Left ventricle myocardium inferior (tissue), 1 donor: Measurements from ENCODE around the gene CUBN. TPM values are rescaled to one million over a fixed set of nuclear protein-coding genes. Genes with fewer than 3 reads are reported as not detected.

Source experiments
- DNase-seq: peaks from one replicate; pipeline ENCODE4 v3.0.0-alpha.2; 2020
- H3K27ac ChIP-seq: fragments of 200-600 bp; replicated peaks from 2 replicates; pipeline ENCODE4 v1.8.0; 2021
- H3K27me3 ChIP-seq: fragments of 200-600 bp; 2 replicates; pipeline ENCODE4 v1.8.0; 2021; ENCODE audit warnings: low read depth
- H3K36me3 ChIP-seq: fragments of 200-600 bp; 2 replicates; pipeline ENCODE4 v1.8.0; 2021
- H3K4me1 ChIP-seq: fragments of 200-600 bp; 2 replicates; pipeline ENCODE4 v1.8.0; 2021
- H3K4me3 ChIP-seq: fragments of 200-600 bp; 2 replicates; pipeline ENCODE4 v1.8.0; 2021; ENCODE audit warnings: mild to moderate bottlenecking, moderate library complexity
- H3K9me3 ChIP-seq: fragments of 200-600 bp; replicated peaks from 2 replicates; pipeline ENCODE4 v1.8.0; 2021
- CTCF ChIP-seq: fragments of 200-600 bp; IDR thresholded peaks from 2 replicates; pipeline ENCODE4 v1.8.0; 2021; ENCODE audit warnings: antibody characterized with exemption, mild to moderate bottlenecking, borderline replicate concordance
- intact Hi-C: fragments of 100-400 bp; cut with micrococcal nuclease; formaldehyde crosslinking; loops from one replicate; pipeline ENCODE4 v1.11.0; 2022
- total RNA-seq: library from RNA; stranded (reverse); fragmentation: NEBNext Ultra II Directional; extraction: Animal tissue kit (Norgen Biotek cat#: 25700); gene quantifications from one replicate; pipeline ENCODE4 v1.2.1, GENCODE V29; 2021
- donor health status: DM: no; HTN: yes; CAD: no; lungs with severe emphysema.

Gene CUBN
- total RNA-seq, 1 donor from 2014 or later = 0.44 TPM

DNA sequence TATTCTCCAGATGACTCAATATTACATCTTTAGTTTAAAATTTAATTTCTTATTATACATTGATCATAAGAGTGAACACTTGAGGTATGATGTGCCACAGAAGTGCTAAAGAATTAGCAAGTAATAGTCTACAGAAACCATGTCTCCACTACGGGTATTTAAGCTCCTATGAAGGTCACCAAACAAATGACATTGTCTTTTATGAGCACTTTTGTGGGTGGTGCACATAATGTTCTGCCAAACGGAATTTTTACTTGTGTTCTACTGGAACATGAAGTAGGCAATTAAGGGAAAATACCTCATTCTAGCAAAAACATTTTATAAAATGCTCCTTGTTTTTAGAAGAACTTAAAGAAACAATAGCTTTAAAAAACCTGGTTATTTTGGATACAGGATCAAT, 27.4 kb upstream of the CUBN start:
- TF ChIP-seq CTCF = no peak
- Histone ChIP-seq H3K4me1 (no peaks in the 10 kb centered on the region), H3K27me3 (no peaks in the 10 kb centered on the region), H3K9me3 (no peaks in the 10 kb centered on the region), H3K27ac (no peak overlapping the region), H3K36me3 (peaks cover 4% of the 10 kb centered on the region), H3K4me3 (no peak overlapping the region)
- DNase-seq = no peak
- intact Hi-C loops = no loop called here

DNA sequence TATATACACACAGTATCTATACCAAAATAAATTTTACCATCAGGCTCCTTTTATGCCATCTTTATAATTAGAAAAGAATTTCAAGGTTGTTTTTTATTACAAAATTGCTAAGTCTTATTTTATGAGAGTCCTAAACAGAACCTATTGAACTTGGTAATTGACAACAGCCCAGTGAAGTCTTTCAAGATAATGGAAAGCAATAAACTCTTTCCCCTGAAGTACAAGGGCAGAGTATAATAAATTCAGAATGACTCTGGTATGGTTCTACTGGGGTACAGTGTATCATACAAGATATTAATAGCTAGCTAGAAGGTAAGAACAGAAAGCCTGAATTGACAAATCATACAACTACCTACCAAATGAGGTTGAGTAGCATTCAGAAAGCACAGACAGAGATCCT, 26.2 kb upstream of the CUBN start:
- intact Hi-C loops = no loop called here
- TF ChIP-seq CTCF = no peak
- no peak overlapping the region for H3K27ac ChIP-seq
- no peak overlapping the region for H3K4me3 ChIP-seq
- H3K4me1 ChIP-seq = no peaks in the 10 kb centered on the region
- no peaks in the 10 kb centered on the region for H3K9me3 ChIP-seq
- no peaks in the 10 kb centered on the region for H3K36me3 ChIP-seq
- no peak for DNase-seq
- H3K27me3 ChIP-seq = no peaks in the 10 kb centered on the region

GRCh38 chr10:17154116-17154515, 24.5 kb upstream of the CUBN start:
- TF ChIP-seq CTCF = no peak
- H3K4me1 ChIP-seq = no peaks in the 10 kb centered on the region
- no peaks in the 10 kb centered on the region for H3K36me3 ChIP-seq
- no peaks in the 10 kb centered on the region for H3K9me3 ChIP-seq
- no peak overlapping the region for H3K27ac ChIP-seq
- intact Hi-C loops = no loop called here
- no peaks in the 10 kb centered on the region for H3K27me3 ChIP-seq
- no peak overlapping the region for H3K4me3 ChIP-seq
- no peak for DNase-seq

DNA sequence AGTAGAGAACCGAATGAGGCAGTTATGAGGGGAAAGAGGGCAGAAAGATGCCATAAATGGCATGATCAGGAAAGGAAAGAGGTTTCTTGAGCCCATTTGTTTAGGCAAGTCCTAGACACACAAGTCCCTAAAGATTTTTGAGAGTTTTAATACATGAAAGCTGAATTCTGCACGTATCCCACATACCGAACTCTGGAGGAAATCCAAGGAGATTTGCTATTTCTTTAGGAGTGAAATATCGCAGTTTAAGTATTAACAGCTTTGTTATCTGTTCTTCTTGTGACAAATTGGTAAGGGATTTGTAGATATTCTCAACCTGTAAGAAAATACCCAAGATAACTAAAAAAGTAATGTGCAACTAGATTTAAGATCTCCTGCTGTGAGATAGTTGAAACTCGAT, 23.7 kb upstream of the CUBN start:
- Histone ChIP-seq H3K36me3 (no peaks in the 10 kb centered on the region), H3K27me3 (no peaks in the 10 kb centered on the region), H3K4me3 (no peak overlapping the region), H3K9me3 (no peaks in the 10 kb centered on the region), H3K4me1 (no peaks in the 10 kb centered on the region), H3K27ac (no peak overlapping the region)
- no peak for TF ChIP-seq CTCF
- DNase-seq = no peak
- intact Hi-C loops = no loop called here

GRCh38 chr10:17151716-17152115, 22.1 kb upstream of the CUBN start:
- no peak for TF ChIP-seq CTCF
- Histone ChIP-seq H3K36me3 (peaks cover 3% of the 10 kb centered on the region), H3K9me3 (no peaks in the 10 kb centered on the region), H3K4me3 (no peak overlapping the region), H3K27me3 (no peaks in the 10 kb centered on the region), H3K4me1 (no peaks in the 10 kb centered on the region), H3K27ac (no peak overlapping the region)
- intact Hi-C loops = no loop called here
- no peak for DNase-seq

- H3K9me3 ChIP-seq = no peaks in the 10 kb centered on the region
- H3K4me1 ChIP-seq = no peaks in the 10 kb centered on the region
- no peak for DNase-seq
- peaks cover 3% of the 10 kb centered on the region for H3K36me3 ChIP-seq
- no peak overlapping the region for H3K4me3 ChIP-seq
- no peak for TF ChIP-seq CTCF
- intact Hi-C loops = no loop called here
- no peak overlapping the region for H3K27ac ChIP-seq
- H3K27me3 ChIP-seq = no peaks in the 10 kb centered on the region
These were observed 18.4 kb upstream of the CUBN start for GRCh38 chr10:17147884-17148489.
